GM12878 (cell line): ENCODE results near the gene KCNG1. TPM values are rescaled to one million over a fixed set of nuclear protein-coding genes. Genes with fewer than 3 reads are reported as not detected.

Source experiments
- ATAC-seq: fragments of 200-7000 bp; cut with Tn5 transposase; 3 replicates; pipeline ENCODE4 v1.9.1; 2020; ENCODE audit warnings: mild to moderate bottlenecking, moderate library complexity
- BruUV-seq: library from RNA; stranded (reverse); fragments of 400-500 nt; replicated peaks from 2 replicates; lab custom pipeline; 2021; lab: Mats Ljungman, UMichigan
- CTCF ChIA-PET: fragments of 300-600 bp; sonication (Branson Sonifier 250); formaldehyde crosslinking; extraction: SDS; loops from one replicate; lab custom pipeline; 2021; ENCODE audit warnings: inconsistent platforms; lab: Yijun Ruan, JAX
- POLR2A ChIA-PET: fragments of 350-600 bp; formaldehyde crosslinking; extraction: SDS; loops from one replicate; lab custom pipeline; 2021; ENCODE audit warnings: inconsistent platforms; lab: Charles Lee
- RAD21 ChIA-PET: fragments of 300-600 bp; sonication (Branson Sonifier 250); formaldehyde crosslinking; loops from one replicate; lab custom pipeline; 2023; ENCODE audit warnings: antibody characterized with exemption; ENCODE audit not compliant: unreplicated experiment; lab: Charles Lee
- SMC1A ChIA-PET: fragments of 300-600 bp; sonication (Branson Sonifier 250); formaldehyde crosslinking; loops from one replicate; lab custom pipeline; 2023; ENCODE audit not compliant: unreplicated experiment, uncharacterized antibody; lab: Charles Lee
- DNase-seq: peaks from one replicate; pipeline ENCODE4 v3.0.0-alpha.2; 2011; ENCODE audit warnings: low read depth, low spot score
- FAIRE-seq: peaks from 3 replicates; lab custom pipeline; 2011; peaks lifted over from hg19 to GRCh38; lab: Jason Lieb, UNC
- H2AFZ ChIP-seq: 2 replicates; pipeline ENCODE4 v1.6.0; 2011; ENCODE audit warnings: low read depth, low read length, control low read depth; ENCODE audit not compliant: control insufficient read depth
- H3K27ac ChIP-seq: 2 replicates; pipeline ENCODE4 v1.5.1; 2011; ENCODE audit warnings: control low read depth; ENCODE audit not compliant: control insufficient read depth, insufficient read depth
- H3K27me3 ChIP-seq, 2 experiments: replicated peaks in 1 of 2; 2 replicates each; pipeline versions ENCODE4 v1.6.0 to v1.6.1; 2011; ENCODE audit warnings: low read length in 1 of 2; ENCODE audit not compliant: control insufficient read depth in 2 of 2, insufficient read depth in 2 of 2
- H3K36me3 ChIP-seq, 2 experiments: 2 replicates each; pipeline ENCODE4 v1.5.1; 2011; ENCODE audit warnings: low read length in 1 of 2; ENCODE audit not compliant: control insufficient read depth in 2 of 2, insufficient read depth in 2 of 2
- H3K4me1 ChIP-seq: 2 replicates; pipeline ENCODE4 v1.6.1; 2011; ENCODE audit warnings: mild to moderate bottlenecking, low read length, moderate library complexity, mixed read lengths; ENCODE audit not compliant: control insufficient read depth, insufficient read depth
- H3K4me2 ChIP-seq: 2 replicates; pipeline ENCODE4 v1.6.0; 2011; ENCODE audit warnings: control low read depth; ENCODE audit not compliant: control insufficient read depth, insufficient read depth
- H3K4me3 ChIP-seq: fragments of 200-600 bp; sonication (generic); 2 replicates; pipeline ENCODE4 v1.5.1; 2016
- H3K79me2 ChIP-seq: 2 replicates; pipeline ENCODE4 v1.6.0; 2011; ENCODE audit warnings: low read length; ENCODE audit not compliant: control insufficient read depth, insufficient read depth
- H3K9ac ChIP-seq: 2 replicates; pipeline ENCODE4 v1.8.0; 2011; ENCODE audit warnings: low read length, control low read depth, mixed read lengths; ENCODE audit not compliant: control insufficient read depth, insufficient read depth
- H3K9me3 ChIP-seq: replicated peaks from 3 replicates; pipeline ENCODE4 v1.5.1; 2011; ENCODE audit warnings: mild to moderate bottlenecking, low read length; ENCODE audit not compliant: control insufficient read depth, insufficient read depth
- H4K20me1 ChIP-seq: 2 replicates; pipeline ENCODE4 v1.6.0; 2011; ENCODE audit not compliant: control insufficient read depth, insufficient read depth
- BCL11A ChIP-seq: IDR thresholded peaks from 2 replicates; pipeline ENCODE4 v1.6.1; 2011; ENCODE audit warnings: low read depth, low read length
- BRCA1 ChIP-seq: IDR thresholded peaks from 2 replicates; pipeline ENCODE4 v1.6.1; 2011; ENCODE audit warnings: low read depth, low read length, improper control_type of control experiment
- EP300 ChIP-seq, 2 experiments: fragments of 150-350 bp in 1 of 2; IDR thresholded peaks; 2 replicates each; pipeline ENCODE4 v1.6.1; 2011 to 2012; ENCODE audit warnings: low read depth in 2 of 2, low read length in 2 of 2, borderline replicate concordance in 1 of 2, improper control_type of control experiment in 1 of 2, inconsistent platforms in 1 of 2; ENCODE audit not compliant: control insufficient read depth in 1 of 2
- ETV6 ChIP-seq, 2 experiments: fragments of 450-650 bp in 1 of 2; IDR thresholded peaks in 1 of 2; conservative IDR thresholded peaks in 1 of 2; 2 replicates each; pipeline ENCODE4 v1.6.1; 2014; ENCODE audit warnings: antibody characterized with exemption in 1 of 2, borderline replicate concordance in 1 of 2, low read depth in 1 of 2, mild to moderate bottlenecking in 1 of 2, moderate library complexity in 1 of 2
- PML ChIP-seq: IDR thresholded peaks from 2 replicates; pipeline ENCODE4 v1.6.1; 2012; ENCODE audit warnings: low read length, inconsistent platforms
- SPI1 ChIP-seq: IDR thresholded peaks from 2 replicates; pipeline ENCODE4 v1.6.1; 2011; ENCODE audit warnings: low read depth, mild to moderate bottlenecking, low read length, moderate library complexity, borderline replicate concordance; ENCODE audit not compliant: insufficient read depth
- WGBS: methylation state at CpG from one replicate; pipeline ENCODE4 v1.1.6; 2016; ENCODE audit warnings: low lambda C conversion rate; ENCODE audit not compliant: insufficient replicate concordance, insufficient coverage; ENCODE audit errors: missing lambda C conversion rate; 5-methylcytosine and 5-hydroxymethylcytosine counted together
- in situ Hi-C: fragments of 300-500 bp; cut with MboI; formaldehyde crosslinking; loops from 9 replicates; pipeline ENCODE4 v1.14.3; 2018; ENCODE audit warnings: mixed read lengths
- intact Hi-C: fragments of 100-400 bp; cut with micrococcal nuclease; formaldehyde crosslinking; loops from one replicate; pipeline ENCODE4 v1.14.2; 2022; ENCODE audit not compliant: unreplicated experiment
- polyA plus RNA-seq, 11 experiments: library from polyadenylated mRNA; depleted of rRNA in 4 of 11; unstranded in 6 of 11; stranded (reverse) in 5 of 11; fragments of >200 nt; fragmentation: Nextera tagmentation in 4 of 11; fragmentation: Illumina TruSeq in 1 of 11; extraction: Ambion mirVana in 4 of 11; extraction: Trizol in 1 of 11; gene quantifications; 1 replicate in 1 of 11; 2 replicates in 10 of 11; pipeline versions ENCODE4 v1.2.1 to v1.2.3, GENCODE V29; 2011 to 2016; ENCODE audit warnings: inconsistent platforms in 2 of 11, missing spikeins in 2 of 11, low read depth in 1 of 11
- total RNA-seq, 4 experiments: library from RNA; depleted of rRNA in 3 of 4; stranded (reverse); fragments of >200 nt in 3 of 4; fragmentation: Illumina TruSeq in 1 of 4; extraction: Trizol in 1 of 4; gene quantifications; 2 replicates each; pipeline versions ENCODE4 v1.2.1 to v1.2.3, GENCODE V29; 2013 to 2021
- TF ChIP-seq, protein P1 (sequence below): IDR thresholded peaks from 2 replicates; pipeline ENCODE4 v1.6.1; 2012; ENCODE audit warnings: mild to moderate bottlenecking, low read depth, low read length
- TF ChIP-seq, protein P2 (sequence below): fragments of 450-650 bp; IDR thresholded peaks from 2 replicates; pipeline ENCODE4 v1.6.1; 2017; ENCODE audit warnings: low read depth, mild to moderate bottlenecking, moderate library complexity

Gene KCNG1
- total and polyA plus RNA-seq, 10 of the 15 experiments (the other 5 are each of a cell fraction or from before 2014, with no cell fraction given), result not detected

DNA sequence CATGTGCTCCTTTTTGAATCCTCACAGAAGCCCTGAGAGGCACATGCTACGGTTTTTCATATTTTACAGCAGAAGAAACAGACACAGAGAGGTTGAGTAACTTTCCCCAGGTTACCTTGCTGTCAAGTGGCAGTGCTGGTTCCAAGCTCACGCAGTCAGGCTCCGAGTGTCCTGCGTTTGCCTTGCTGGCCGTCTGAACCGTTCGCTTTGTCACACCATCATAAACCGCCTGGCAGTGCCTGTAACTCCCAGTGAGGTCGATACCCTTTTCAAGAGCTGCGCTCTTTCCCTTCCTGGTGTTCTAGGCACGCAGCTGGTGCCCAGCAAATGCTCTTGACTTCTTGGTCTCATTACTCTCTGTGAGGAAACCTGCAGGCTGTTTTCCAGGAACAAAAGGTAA lies 31.3 kb upstream of the KCNG1 start:
- intact Hi-C loops (no loop called here), in situ Hi-C loops (no loop called here)
- RAD21 ChIA-PET, result no interaction called here

DNA sequence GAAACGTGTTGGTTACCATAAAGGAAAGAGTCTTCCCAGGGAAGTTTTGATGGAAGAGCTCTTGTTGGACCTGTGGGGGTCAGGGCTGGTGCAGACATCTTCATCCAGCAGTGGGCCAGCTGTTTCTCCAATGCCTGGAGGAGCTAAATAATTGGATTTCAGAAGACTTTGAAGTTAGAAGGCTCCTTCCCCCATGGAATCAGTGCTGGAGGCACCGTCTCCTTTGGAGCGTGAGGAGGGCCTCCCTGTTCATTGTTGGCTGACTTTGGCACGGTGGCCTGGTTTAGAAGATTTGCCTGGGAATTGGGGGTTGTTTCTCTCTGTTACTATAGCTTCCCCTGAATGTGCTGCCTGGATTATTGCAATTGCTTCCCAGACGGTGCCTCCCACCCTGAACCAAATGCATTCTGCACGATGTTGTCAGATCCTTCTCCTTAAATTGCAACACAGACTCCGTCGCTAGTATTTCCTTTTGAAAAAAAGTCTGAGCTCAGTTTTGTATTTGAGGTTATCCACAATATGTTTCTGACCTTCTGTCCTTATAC lies 27.7 kb upstream of the KCNG1 start:
- ChIA-PET RAD21 (no interaction called here), SMC1A (no interaction called here), POLR2A (no interaction called here), CTCF (interaction anchor here (2.2 kb wide), 1 partner anchor 63 kb away, joined by 6 read pairs; no protein-coding TSS in a partner anchor)
- Histone ChIP-seq H3K27me3 (peaks cover 0 to 4% of the 10 kb centered on the region in 2 experiments; a peak in 1 of 4 replicates), H3K4me3 (no peak overlapping the region), H2AFZ (no peak overlapping the region), H3K9me3 (no peaks in the 10 kb centered on the region), H4K20me1 (no peaks in the 10 kb centered on the region), H3K4me2 (no peak overlapping the region), H3K36me3 (no peaks in the 10 kb centered on the region), H3K4me1 (no peaks in the 10 kb centered on the region), H3K9ac (no peak overlapping the region), H3K27ac (no peak overlapping the region), H3K79me2 (no peaks in the 10 kb centered on the region)
- no peak for FAIRE-seq
- intact Hi-C loops (no loop called here), in situ Hi-C loops (no loop called here)
- no peak for DNase-seq
- TF ChIP-seq, protein P1, sequence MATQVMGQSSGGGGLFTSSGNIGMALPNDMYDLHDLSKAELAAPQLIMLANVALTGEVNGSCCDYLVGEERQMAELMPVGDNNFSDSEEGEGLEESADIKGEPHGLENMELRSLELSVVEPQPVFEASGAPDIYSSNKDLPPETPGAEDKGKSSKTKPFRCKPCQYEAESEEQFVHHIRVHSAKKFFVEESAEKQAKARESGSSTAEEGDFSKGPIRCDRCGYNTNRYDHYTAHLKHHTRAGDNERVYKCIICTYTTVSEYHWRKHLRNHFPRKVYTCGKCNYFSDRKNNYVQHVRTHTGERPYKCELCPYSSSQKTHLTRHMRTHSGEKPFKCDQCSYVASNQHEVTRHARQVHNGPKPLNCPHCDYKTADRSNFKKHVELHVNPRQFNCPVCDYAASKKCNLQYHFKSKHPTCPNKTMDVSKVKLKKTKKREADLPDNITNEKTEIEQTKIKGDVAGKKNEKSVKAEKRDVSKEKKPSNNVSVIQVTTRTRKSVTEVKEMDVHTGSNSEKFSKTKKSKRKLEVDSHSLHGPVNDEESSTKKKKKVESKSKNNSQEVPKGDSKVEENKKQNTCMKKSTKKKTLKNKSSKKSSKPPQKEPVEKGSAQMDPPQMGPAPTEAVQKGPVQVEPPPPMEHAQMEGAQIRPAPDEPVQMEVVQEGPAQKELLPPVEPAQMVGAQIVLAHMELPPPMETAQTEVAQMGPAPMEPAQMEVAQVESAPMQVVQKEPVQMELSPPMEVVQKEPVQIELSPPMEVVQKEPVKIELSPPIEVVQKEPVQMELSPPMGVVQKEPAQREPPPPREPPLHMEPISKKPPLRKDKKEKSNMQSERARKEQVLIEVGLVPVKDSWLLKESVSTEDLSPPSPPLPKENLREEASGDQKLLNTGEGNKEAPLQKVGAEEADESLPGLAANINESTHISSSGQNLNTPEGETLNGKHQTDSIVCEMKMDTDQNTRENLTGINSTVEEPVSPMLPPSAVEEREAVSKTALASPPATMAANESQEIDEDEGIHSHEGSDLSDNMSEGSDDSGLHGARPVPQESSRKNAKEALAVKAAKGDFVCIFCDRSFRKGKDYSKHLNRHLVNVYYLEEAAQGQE, result no peak
- BruUV-seq, result no TSS peak
- WGBS, result 16% methylated on average over 8 of the region's 8 CpGs
- no peak for ATAC-seq

More for the DNA sequence above, 31.3 kb upstream of the KCNG1 start:
- ATAC-seq, result no peak
- Histone ChIP-seq H2AFZ (no peak overlapping the region), H3K4me3 (no peak overlapping the region), H3K9ac (no peak overlapping the region), H4K20me1 (no peaks in the 10 kb centered on the region), H3K79me2 (no peaks in the 10 kb centered on the region), H3K4me2 (no peak overlapping the region), H3K27ac (no peak overlapping the region), H3K27me3 (no peaks in the 10 kb centered on the region; a peak in 1 of 4 replicates), H3K4me1 (no peaks in the 10 kb centered on the region), H3K9me3 (no peaks in the 10 kb centered on the region), H3K36me3 (no peaks in the 10 kb centered on the region)
- POLR2A ChIA-PET, result no interaction called here
- CTCF ChIA-PET, result no interaction called here
- WGBS, result 16% methylated on average over 11 of the region's 11 CpGs
- SMC1A ChIA-PET, result interaction anchor here (1.3 kb wide), 1 partner anchor 67 kb away, joined by 3 read pairs; no protein-coding TSS in a partner anchor
- no TSS peak for BruUV-seq
- DNase-seq, result no peak
- no peak for FAIRE-seq
- TF ChIP-seq SPI1, result no peak
- no peak for TF ChIP-seq BRCA1
- no peak for TF ChIP-seq PML
- no peak for TF ChIP-seq ETV6 (conservative IDR thresholded peaks at IDR 0.05 in 1 of 2, IDR thresholded peaks at IDR 0.05 in 1 of 2; ENCODE audit: borderline replicate concordance in 1 of 2, low read depth in 1 of 2)
- TF ChIP-seq, protein P2, sequence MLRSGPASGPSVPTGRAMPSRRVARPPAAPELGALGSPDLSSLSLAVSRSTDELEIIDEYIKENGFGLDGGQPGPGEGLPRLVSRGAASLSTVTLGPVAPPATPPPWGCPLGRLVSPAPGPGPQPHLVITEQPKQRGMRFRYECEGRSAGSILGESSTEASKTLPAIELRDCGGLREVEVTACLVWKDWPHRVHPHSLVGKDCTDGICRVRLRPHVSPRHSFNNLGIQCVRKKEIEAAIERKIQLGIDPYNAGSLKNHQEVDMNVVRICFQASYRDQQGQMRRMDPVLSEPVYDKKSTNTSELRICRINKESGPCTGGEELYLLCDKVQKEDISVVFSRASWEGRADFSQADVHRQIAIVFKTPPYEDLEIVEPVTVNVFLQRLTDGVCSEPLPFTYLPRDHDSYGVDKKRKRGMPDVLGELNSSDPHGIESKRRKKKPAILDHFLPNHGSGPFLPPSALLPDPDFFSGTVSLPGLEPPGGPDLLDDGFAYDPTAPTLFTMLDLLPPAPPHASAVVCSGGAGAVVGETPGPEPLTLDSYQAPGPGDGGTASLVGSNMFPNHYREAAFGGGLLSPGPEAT, result no peak
- TF ChIP-seq EP300 (IDR thresholded peaks at IDR 0.05; ENCODE audit: borderline replicate concordance in 1 of 2, control insufficient read depth in 1 of 2, low read depth in 2 of 2, low read length in 2 of 2), result no peak
- no peak for TF ChIP-seq BCL11A
